ENCODE measurements around the gene PDZRN3. TPM values are rescaled to one million over a fixed set of nuclear protein-coding genes. Genes with fewer than 3 reads are reported as not detected.

The PDZRN3 gene
- total and polyA plus RNA-seq, 4 donors: 0.69 to 1.8 (median 0.92) TPM

DNA sequence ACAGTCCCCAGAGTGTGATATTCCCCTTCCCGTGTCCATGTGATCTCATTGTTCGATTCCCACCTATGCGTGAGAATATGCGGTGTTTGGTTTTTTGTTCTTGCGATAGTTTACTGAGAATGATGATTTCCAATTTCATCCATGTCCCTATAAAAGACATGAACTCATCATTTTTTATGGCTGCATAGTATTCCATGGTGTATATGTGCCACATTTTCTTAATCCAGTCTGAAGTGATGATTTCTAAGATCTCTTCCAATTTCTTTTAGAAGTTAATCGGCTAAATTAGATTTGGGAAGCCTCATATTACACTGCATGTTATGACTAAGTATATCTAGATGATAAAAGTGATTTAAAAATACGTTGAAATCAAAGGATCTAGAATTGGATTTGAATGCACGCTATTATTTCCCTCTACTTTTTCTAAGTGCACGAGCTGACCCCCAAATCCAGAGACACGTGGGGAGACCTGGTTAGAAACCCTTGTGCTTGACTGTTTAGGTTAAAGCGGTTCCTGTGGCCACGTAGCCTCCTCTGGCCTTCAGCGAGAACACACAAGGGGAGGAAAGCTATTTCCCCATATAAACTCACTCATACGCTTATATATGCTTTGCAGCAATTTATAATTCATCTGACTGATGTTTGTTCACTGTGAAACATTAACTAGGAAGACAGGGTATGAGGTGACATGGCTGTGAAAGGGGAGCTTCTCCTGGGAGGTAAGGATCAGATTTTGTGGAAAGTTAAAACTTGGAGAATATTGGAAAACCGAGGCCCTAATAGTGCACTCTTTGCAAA, 243.8 kb downstream of the PDZRN3 start:
- whole genome bisulfite sequencing: 76% methylated on average over 15 of the region's 15 CpGs
- Histone ChIP-seq H3K9me3 (ENCODE audit: control insufficient read depth in 4 of 4, low read length in 3 of 4) (peaks cover 0 to 2% (median 1%) of the 10 kb centered on the region in 4 donors), H3K27ac (ENCODE audit: low read depth in 1 of 2, low read length in 2 of 2) (no peak overlapping the region), H3K4me1 (ENCODE audit: control insufficient read depth in 4 of 4, insufficient read depth in 4 of 4, low read length in 3 of 4) (no peaks in the 10 kb centered on the region), H3K27me3 (ENCODE audit: control insufficient read depth in 4 of 4, insufficient read depth in 4 of 4, low read length in 3 of 4) (peaks cover 0 to 5% (median 0%) of the 10 kb centered on the region in 4 donors), H3K9ac (ENCODE audit: low read depth in 1 of 2, low read length in 2 of 2) (no peak overlapping the region), H3K36me3 (ENCODE audit: control insufficient read depth in 4 of 4, insufficient read depth in 3 of 4, low read depth in 1 of 4, low read length in 3 of 4) (no peaks in the 10 kb centered on the region), H3K4me3 (ENCODE audit: low read depth in 1 of 3, low read length in 3 of 3) (no peak overlapping the region)
- no peak for TF ChIP-seq EGR1 (IDR thresholded peaks at IDR 0.05; ENCODE audit: low read depth in 2 of 2)
- TF ChIP-seq, protein P1, sequence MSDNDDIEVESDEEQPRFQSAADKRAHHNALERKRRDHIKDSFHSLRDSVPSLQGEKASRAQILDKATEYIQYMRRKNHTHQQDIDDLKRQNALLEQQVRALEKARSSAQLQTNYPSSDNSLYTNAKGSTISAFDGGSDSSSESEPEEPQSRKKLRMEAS (IDR thresholded peaks at IDR 0.05): no peak
- DNase-seq (ENCODE audit: low spot score): no peak

DNA sequence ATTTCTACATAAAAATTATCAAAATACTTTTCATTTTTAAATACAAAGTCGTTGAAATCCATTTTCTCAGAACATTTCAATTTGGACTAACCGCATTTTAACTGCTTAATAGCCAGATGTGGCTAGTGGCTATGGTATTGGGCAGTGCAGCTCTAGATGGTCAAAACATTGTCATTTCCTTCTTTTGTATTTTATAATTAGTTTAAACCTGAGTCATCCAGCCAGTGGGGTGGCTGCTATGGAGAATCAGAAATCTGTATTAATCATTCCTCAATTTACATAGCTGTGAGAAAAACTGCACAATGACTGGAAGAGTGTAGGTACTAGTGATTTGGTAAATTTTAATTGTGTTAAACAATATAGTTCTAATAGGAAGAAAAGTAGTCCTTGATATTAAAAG, 245.3 kb downstream of the PDZRN3 start:
- Histone ChIP-seq H3K27ac (ENCODE audit: low read depth in 1 of 2, low read length in 2 of 2) (no peak overlapping the region), H3K27me3 (ENCODE audit: control insufficient read depth in 4 of 4, insufficient read depth in 4 of 4, low read length in 3 of 4) (peaks cover 0 to 5% (median 0%) of the 10 kb centered on the region in 4 donors), H3K9ac (ENCODE audit: low read depth in 1 of 2, low read length in 2 of 2) (no peak overlapping the region), H3K9me3 (ENCODE audit: control insufficient read depth in 4 of 4, low read length in 3 of 4) (peaks cover 0 to 2% (median 0%) of the 10 kb centered on the region in 4 donors), H3K4me1 (ENCODE audit: control insufficient read depth in 4 of 4, insufficient read depth in 4 of 4, low read length in 3 of 4) (no peaks in the 10 kb centered on the region), H3K4me3 (ENCODE audit: low read depth in 1 of 3, low read length in 3 of 3) (no peak overlapping the region), H3K36me3 (ENCODE audit: control insufficient read depth in 4 of 4, insufficient read depth in 3 of 4, low read depth in 1 of 4, low read length in 3 of 4) (no peaks in the 10 kb centered on the region)
- no peak for DNase-seq (ENCODE audit: low spot score)
- WGBS: 71% methylated on average over 2 of the region's 2 CpGs
- TF ChIP-seq NR2F2 (IDR thresholded peaks at IDR 0.05) (no peak), HNF4G (IDR thresholded peaks at IDR 0.05) (no peak)

DNA sequence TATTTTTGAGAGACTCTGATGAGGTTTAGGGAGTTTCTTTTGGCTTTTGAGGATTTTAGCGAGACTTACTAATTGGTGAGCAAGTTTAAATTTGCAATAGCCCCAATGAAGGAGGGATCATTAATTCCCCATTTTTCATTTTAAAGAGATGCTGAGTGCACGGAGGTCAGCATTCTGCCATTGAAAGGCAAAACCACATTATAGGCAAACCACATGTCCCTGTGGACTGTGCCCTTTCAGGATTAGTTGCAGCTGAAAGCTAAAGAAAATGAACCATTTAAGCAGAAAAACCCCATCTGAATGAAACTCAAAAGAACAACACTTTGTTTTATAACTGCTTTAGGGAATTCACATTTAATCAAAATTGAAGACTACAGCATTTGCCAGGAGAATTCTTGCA, 246.5 kb downstream of the PDZRN3 start:
- TF ChIP-seq, protein P2, sequence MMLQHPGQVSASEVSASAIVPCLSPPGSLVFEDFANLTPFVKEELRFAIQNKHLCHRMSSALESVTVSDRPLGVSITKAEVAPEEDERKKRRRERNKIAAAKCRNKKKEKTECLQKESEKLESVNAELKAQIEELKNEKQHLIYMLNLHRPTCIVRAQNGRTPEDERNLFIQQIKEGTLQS (IDR thresholded peaks at IDR 0.05): no peak
- TF ChIP-seq TAF1 (conservative IDR thresholded peaks at IDR 0.05) (no peak), SP1 (IDR thresholded peaks at IDR 0.05) (no peak), GABPA (IDR thresholded peaks at IDR 0.05 in 1 of 2, conservative IDR thresholded peaks at IDR 0.05 in 1 of 2) (no peak), EGR1 (IDR thresholded peaks at IDR 0.05; ENCODE audit: low read depth in 2 of 2) (no peak), FOXA1 (IDR thresholded peaks at IDR 0.05) (no peak), YY1 (IDR thresholded peaks at IDR 0.05) (no peak), HNF4G (IDR thresholded peaks at IDR 0.05) (no peak), FOXA2 (IDR thresholded peaks at IDR 0.05) (no peak), HNF4A (conservative IDR thresholded peaks at IDR 0.05) (no peak), NR2F2 (IDR thresholded peaks at IDR 0.05) (no peak), RXRA (IDR thresholded peaks at IDR 0.05) (no peak), JUND (IDR thresholded peaks at IDR 0.05) (no peak)
- TF ChIP-seq, protein P3, sequence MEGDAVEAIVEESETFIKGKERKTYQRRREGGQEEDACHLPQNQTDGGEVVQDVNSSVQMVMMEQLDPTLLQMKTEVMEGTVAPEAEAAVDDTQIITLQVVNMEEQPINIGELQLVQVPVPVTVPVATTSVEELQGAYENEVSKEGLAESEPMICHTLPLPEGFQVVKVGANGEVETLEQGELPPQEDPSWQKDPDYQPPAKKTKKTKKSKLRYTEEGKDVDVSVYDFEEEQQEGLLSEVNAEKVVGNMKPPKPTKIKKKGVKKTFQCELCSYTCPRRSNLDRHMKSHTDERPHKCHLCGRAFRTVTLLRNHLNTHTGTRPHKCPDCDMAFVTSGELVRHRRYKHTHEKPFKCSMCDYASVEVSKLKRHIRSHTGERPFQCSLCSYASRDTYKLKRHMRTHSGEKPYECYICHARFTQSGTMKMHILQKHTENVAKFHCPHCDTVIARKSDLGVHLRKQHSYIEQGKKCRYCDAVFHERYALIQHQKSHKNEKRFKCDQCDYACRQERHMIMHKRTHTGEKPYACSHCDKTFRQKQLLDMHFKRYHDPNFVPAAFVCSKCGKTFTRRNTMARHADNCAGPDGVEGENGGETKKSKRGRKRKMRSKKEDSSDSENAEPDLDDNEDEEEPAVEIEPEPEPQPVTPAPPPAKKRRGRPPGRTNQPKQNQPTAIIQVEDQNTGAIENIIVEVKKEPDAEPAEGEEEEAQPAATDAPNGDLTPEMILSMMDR (IDR thresholded peaks at IDR 0.05; ENCODE audit: low read depth, low read length, missing input control): no peak
- TF ChIP-seq, protein P4, sequence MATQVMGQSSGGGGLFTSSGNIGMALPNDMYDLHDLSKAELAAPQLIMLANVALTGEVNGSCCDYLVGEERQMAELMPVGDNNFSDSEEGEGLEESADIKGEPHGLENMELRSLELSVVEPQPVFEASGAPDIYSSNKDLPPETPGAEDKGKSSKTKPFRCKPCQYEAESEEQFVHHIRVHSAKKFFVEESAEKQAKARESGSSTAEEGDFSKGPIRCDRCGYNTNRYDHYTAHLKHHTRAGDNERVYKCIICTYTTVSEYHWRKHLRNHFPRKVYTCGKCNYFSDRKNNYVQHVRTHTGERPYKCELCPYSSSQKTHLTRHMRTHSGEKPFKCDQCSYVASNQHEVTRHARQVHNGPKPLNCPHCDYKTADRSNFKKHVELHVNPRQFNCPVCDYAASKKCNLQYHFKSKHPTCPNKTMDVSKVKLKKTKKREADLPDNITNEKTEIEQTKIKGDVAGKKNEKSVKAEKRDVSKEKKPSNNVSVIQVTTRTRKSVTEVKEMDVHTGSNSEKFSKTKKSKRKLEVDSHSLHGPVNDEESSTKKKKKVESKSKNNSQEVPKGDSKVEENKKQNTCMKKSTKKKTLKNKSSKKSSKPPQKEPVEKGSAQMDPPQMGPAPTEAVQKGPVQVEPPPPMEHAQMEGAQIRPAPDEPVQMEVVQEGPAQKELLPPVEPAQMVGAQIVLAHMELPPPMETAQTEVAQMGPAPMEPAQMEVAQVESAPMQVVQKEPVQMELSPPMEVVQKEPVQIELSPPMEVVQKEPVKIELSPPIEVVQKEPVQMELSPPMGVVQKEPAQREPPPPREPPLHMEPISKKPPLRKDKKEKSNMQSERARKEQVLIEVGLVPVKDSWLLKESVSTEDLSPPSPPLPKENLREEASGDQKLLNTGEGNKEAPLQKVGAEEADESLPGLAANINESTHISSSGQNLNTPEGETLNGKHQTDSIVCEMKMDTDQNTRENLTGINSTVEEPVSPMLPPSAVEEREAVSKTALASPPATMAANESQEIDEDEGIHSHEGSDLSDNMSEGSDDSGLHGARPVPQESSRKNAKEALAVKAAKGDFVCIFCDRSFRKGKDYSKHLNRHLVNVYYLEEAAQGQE (IDR thresholded peaks at IDR 0.05): no peak
- TF ChIP-seq, protein P1 (IDR thresholded peaks at IDR 0.05): no peak
- no peaks in the 10 kb centered on the region for H3K4me1 ChIP-seq (ENCODE audit: control insufficient read depth in 4 of 4, insufficient read depth in 4 of 4, low read length in 3 of 4)
- no peak overlapping the region for H3K4me3 ChIP-seq (ENCODE audit: low read depth in 1 of 3, low read length in 3 of 3)
- H3K36me3 ChIP-seq (ENCODE audit: control insufficient read depth in 4 of 4, insufficient read depth in 3 of 4, low read depth in 1 of 4, low read length in 3 of 4): no peaks in the 10 kb centered on the region
- no peak overlapping the region for H3K9ac ChIP-seq (ENCODE audit: low read depth in 1 of 2, low read length in 2 of 2)
- peaks cover 0 to 5% (median 0%) of the 10 kb centered on the region in 4 donors for H3K27me3 ChIP-seq (ENCODE audit: control insufficient read depth in 4 of 4, insufficient read depth in 4 of 4, low read length in 3 of 4)
- 73% methylated on average over 2 of the region's 2 CpGs for WGBS
- DNase-seq (ENCODE audit: low spot score): no peak
- no peaks in the 10 kb centered on the region for H3K9me3 ChIP-seq (ENCODE audit: control insufficient read depth in 4 of 4, low read length in 3 of 4)
- no peak overlapping the region for H3K27ac ChIP-seq (ENCODE audit: low read depth in 1 of 2, low read length in 2 of 2)
